Stimulated activated CD4-positive, alpha-beta T cell treated with anti-CD3 and anti-CD28 coated beads, Interleukin-15, amount 100 ng/mL, for 1 hour (primary cell): ENCODE data around the gene ZNF444.
A peak's percentile ranks its signal among the peaks of the same experiment; 100 is the strongest.
"Not testable (repeated sequence)": the region's sequence is repeated elsewhere in the genome, so short reads cannot be mapped to it uniquely, and the experiment has no call there.

ENCODE experiments used
- DNase-seq, 2 donors: peaks; one replicate each; pipeline ENCODE4 v3.0.0-alpha.2; 2020; ENCODE audit warnings: low read depth in 1 of 2, low spot score in 1 of 2

ZNF444 gene

DNA sequence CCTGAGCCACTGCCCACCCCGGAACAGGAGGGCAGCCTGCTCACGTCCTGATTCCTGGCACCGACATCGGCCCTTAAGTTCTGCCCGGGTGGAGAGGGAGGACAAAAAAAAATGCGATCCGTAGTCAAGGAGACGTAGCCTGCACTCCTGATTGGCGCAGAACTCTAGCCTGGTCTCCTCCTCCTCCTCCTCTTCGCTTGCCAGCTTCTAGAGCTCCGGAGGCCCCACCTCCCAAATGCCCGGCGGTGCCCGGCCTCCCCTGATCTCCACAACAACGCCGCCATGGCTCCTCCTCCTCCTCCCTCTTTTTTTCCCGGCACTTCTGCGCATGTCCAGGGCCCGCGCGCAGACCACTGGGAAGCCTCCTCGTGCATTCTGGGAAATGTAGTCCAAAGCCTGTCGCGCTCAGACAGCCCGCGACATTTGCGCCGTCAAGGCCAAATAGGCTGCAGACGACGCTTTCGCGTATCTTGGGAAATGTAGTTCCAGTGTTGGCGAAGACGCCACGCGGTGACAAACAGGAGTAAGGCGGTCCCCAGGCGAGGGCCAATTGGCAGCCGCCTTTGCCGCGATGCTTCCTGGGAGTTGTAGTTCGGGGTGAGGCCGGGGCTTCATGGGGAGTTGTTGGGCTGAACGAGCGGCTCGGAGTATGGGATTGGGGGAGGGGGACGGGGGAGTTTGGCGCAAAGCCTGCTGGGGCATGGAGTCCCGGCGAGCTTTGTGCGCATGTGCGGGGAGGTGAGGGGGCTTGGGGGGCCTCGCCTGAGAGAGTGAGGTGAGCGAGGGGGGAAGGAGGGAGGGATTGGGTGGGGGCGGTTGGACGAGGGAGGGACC, at the start of gene ZNF444:
Gene ZNF444, plus strand, starts transcription at position 705 of the 834 bp plus-strand sequence. CDS start 5,625 bp downstream, outside the sequence.
- DNase-seq: peak; percentile 96 to 98

DNA sequence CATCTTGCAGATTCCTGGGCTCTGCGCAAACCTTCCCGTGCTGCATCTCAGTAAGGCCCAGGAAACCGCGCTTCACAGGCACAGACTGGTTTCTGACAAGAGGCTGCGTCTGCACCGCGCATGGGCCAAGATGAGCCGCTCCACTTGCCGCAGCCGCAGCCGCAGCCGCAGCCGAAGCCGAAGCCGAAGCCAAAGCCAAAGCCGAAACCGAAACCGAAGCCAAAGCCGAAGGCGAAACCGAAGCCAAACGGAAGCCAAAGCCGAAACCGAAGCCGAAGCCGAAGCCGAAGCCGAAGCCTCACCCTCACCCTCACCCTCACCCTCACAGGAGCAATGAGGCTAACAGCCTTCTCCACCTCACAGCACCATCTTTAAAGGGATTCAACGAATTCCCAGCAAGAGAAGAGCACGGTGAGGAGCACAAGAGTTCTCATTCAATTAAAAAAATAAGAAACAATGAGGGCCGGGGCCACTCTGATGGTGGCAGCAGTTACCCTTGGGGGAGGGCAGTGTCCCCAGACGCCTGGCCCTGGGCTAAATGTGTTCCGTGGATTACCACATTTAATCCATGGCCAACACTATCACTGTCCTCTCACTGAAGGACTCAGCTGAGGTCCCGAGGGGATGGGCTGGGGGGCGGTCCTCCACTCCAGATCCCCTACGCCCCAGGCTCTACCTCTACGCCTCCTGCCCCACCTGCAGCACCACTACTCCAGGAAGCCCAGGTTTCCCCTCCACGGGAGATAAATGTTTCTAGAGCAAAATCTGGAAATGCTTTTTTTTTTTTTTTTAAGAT, 49.1 kb upstream of the ZNF444 start:
- DNase-seq: no peak

DNA sequence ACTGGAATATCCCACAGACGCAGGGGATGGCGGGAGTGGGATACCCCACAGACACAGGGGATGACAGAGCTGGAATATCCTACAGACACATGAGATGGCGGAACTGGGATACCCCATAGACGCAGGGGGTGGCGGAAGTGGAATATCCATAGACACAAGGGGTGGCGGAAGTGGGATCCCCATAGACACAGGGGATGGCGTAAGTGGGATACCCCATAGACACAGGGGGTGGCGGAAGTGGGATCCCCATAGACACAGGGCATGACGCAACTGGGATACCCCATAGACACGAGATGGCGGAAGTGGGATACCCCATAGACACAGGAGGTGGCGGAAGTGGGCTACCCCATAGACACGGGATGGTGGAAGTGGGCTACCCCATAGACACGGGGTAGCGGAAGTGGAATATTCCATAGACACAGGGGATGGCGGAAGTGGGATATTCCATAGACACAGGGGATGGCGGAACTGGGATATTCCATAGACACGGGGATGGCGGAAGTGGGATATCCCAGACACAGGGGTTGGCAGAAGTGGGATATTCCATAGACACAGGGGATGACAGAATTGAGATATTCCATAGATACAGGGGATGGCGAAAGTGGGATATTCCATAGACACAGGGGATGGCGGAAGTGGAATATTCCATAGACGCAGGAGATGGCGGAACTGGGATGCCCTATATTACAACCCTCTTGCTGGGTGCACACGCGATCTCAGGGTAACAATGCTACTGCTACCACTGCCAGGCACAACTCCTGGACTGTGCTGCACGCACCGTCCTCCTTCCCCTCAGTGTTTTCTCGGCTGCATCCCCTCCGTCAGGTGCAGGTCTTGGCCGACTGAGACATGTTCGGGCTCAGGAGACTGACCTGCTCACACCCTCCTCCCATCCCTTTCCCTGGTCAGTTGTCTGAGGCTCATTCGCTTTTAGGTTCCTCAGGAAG, 48.1 kb upstream of the ZNF444 start:
- no peak for DNase-seq

DNA sequence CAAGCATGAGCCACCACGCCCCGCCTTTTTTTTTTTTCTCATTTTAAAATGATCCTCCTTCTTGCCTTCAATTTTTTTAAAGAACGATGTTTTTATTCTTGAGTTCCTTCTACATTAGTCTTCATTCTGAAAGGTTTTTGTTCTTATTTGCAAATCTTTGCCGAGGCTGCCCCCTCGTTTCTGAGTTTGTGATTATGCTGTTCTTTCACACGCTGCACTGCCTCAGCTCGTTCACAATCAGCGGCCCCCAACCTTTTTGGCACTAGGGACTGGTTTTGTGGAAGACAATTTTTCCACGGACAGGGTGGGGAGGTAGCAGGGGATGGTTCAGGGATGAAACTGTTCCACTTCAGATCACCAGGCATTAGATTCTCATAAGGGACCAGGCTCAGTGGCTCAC, 46.6 kb upstream of the ZNF444 start:
- no peak for DNase-seq

DNA sequence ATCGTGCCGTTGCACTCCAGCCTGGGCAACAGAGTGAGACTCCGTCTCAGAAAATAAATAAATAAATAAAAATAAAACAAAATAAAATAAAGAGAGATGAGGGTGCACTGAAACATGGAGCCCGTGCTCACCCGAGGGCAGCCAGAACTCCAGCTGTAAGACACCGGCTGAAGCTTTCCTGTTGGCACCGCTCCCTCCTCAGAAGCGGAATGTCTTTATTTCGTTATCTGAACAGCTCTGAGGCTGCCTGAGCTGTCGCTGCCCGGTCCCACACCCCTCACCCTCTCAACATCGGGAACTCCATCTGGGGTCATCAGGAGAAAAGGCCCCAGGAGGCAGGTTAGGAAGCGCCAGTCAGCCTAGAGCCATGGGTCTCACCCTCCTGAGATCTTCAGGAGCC, 44.4 kb upstream of the ZNF444 start:
- DNase-seq: no peak

DNA sequence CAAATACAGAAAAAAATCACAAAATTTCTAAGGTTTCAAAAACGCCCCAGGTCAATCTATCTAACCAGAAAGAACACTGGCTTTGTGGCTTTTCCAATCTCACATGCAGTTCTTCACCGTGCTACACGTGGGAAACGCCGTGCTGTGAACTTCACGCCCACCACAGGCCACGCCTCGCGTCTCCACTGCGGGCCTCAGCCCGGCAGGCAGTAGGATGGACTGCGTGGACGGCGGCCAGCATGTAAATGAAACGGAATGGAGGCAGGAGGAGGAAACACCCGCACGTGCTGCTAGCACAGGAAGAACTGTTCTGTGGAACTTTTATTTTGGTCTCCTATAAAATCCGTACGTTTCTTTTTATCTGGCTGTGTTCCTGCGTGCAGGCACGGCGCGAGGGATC, 43.8 kb upstream of the ZNF444 start:
- DNase-seq: no peak

DNA sequence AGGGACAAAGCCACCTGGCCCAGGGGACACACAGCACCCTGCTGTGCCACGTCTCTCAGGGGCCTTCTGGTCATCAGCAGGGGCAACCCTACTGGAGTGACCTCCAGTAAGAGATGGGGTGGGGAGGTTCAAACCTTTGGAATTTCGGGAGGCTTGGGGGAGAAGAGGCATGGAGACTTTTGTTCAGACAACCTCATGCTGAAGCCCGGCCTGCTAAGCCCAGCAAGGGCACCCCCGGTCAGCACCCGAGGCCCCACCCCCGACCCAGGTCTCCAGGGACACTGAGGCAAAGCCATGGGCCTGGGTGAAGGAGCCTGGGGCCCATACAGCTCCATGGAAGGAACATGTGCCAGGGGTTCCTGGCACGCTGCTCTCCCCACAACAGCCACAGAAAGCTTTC, 43.3 kb upstream of the ZNF444 start:
- no peak for DNase-seq

DNA sequence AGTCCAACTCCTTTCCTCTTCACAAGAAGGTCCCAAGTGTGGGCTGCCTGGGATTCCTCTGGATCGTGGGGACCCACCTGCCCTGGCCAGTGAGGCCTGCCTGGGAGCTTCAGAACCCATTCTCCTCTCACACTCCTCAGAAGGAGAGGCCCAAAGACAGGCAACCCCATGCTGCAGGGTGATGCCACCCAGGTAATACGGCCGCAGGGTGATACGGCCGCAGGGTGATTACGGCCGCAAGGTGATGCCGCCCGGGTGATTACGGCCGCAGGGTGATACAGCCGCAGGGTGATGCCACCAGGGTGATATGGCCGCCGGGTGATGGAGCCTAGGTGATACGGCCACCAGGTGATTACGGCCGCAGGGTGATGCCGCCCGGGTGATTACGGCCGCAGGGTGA, 42.9 kb upstream of the ZNF444 start:
- not testable (repeated sequence) for DNase-seq

DNA sequence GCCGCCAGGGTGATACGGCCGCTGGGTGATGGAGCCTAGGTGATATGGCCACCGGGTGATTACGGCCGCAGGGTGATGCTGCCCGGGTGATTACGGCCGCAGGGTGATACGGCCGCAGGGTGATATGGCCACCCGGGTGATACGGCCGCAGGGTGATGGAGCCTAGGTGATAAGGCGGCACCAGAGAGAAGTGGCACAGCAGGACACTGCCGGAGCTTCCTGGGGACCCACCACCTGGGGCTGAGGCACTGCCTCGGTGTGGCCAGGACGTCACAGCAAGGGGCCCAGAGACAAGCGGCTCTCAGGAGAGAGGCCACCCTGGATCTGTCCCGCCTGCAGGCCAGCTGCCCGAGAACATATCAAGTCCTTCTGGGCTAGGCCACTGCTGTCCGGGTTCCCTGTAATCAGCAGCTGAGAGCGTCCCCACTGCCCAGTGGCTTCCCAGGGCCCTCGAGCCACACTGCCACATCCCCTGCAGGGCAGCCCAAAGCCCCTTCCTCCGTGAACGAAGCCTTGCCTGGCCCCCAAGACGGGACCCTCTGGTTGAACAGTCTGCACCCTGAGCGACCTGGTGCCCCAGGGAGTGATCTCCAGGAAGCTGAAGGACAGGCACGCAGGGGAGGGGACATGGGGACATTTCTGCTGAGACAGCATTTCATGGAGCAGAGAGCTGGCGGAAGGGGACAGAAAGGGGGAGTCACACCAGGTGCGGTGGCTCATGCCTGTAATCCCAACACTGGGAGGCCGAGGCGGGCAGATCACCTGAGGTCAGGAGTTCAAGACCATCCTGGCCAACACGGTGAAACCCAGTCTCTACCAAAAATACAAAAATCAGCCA, 42.1 kb upstream of the ZNF444 start:
- no peak for DNase-seq

DNA sequence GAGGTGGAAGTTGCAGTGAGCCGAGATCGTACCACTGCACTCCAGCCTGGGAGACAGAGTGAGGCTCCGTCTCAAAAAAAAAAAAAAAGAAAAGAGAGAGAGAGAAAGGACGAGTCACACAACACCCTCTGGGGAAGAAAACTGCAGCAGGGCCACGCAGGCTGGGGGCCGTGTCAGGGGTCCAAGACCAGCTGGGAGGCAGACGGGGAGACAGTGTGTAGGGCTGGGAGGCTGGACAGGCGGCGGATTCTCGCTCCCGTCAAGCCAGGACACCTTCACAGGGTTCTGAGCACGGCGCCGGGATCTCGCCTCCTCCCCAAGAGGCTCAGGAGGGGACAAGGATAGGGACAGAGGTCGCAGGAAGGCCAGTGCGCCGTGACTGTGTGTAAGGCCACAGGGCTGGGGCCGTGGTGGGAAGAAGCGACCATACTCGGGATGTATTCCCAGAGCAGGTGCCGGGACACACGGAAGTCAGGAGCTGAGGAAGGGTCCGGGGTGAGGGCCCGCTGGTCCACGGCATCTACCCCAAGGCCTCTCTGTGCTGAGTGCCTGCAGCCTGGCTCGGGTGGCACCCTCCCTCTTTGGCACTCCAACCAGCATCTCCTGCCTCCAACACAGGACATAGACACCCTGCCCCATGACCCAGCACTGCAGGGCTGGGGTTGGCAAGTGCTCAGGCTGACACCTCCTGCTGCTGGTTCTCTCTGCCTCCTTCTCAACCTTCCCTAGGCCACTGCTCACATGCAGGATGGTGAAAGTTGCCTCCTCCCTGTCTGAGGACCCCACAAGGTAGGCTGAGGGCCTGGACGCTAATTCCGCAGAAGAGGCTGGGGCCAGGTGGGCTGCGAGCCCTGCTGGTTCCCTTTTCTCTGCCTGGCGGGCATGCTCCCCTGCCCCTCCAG, 41.2 kb upstream of the ZNF444 start:
- no peak for DNase-seq

DNA sequence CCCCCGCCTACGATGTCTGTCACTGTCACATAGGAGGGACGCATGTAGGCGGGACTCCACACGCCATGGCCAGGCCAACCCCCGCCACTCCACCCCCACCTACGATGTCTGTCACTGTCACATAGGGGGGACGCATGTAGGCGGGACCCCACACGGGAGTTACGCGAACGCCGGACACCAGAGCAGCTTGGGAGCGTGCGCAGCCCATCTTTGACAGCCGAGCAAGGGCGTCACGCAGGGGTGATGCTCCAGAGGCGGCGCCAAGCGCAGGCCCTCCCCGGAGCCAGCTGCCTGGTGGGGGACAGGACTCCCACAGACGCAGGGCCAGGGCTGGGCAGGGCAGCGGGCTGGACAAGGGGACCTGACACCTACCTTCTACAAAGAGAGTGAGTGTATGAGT, 40.0 kb upstream of the ZNF444 start:
- no peak for DNase-seq

DNA sequence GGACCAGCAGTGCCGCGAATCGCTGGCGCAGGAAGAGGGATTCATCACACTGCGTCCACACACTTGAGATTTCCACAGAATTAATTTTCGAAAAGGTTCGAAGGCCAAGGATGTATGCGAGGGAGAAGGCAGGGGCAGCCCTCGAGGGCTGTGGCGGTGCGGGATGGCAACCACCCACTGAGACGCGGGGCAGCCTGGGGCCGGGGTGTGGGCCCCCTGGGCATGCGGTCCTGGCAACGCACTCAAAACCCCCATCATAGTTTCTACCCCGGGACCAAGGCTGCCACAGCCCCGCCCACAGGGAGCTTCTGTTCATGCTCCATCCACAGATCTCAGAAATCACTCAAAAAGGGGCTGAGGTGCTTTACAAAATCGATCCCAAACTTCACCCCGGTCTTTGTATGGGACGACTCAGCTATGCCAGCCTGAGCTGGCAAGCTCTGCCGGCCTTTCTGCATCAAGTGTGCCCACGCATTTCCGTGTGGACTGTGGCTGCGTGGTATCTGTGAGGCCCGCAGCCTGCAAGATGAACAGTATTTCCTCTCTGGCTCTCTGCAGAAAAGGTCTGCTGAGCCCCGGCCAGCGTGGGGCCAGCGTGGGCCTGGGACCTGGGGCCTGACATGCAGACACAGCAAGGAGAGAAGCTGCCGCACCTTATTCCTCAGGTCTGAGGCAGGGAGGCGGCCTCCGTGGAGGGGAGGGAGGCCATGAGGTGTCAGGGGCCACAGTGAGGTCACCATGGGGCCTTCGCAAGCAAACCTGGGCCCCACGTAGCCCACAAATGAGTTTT, 39.1 kb upstream of the ZNF444 start:
- DNase-seq: no peak

DNA sequence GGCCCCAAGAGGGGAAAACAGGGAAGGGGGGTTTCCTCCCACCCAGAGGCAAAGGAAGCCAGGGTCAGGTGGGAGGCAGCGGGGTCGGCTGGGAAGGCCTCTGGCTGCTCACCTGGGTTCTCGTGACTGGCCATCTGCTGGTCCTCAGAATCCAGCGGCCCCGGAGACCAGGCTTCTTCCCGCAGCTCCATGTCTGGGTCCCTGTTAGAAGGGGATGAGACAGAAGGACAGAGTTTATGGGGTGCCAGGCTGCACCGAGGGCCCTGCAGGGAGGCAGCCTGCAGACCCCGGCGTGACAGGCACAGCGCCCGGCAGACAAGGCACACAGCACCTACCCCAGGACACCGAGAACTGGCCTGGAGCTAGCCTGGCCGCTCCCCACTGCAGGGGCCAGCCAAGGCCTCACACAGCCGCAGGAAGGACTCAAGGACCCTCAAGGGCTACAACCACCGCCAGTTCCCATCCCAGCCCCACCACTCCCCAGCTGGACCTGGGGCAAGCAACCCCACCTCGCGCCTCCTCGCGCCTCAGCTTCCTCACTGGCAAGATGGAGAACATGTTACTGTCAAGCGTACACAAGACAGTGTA, 38.0 kb upstream of the ZNF444 start:
- DNase-seq: no peak

DNA sequence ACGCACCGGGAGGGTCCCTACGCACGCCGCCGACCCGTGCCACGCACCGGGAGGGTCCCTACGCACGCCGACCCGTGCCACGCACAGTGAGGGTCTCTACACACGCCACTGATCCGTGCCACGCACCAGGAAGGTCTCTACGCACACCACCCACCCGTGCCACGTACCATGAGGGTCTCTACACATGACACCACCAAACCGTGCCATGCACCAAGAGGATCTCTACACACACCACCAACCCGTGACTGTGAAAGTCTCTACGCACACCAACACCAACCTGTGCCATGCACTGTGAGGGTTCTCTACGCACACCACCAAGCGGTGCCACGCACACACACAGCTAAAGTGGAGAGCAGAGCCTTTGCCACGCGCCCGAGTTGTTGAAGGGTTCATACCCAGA, 36.7 kb upstream of the ZNF444 start:
- DNase-seq: no peak

DNA sequence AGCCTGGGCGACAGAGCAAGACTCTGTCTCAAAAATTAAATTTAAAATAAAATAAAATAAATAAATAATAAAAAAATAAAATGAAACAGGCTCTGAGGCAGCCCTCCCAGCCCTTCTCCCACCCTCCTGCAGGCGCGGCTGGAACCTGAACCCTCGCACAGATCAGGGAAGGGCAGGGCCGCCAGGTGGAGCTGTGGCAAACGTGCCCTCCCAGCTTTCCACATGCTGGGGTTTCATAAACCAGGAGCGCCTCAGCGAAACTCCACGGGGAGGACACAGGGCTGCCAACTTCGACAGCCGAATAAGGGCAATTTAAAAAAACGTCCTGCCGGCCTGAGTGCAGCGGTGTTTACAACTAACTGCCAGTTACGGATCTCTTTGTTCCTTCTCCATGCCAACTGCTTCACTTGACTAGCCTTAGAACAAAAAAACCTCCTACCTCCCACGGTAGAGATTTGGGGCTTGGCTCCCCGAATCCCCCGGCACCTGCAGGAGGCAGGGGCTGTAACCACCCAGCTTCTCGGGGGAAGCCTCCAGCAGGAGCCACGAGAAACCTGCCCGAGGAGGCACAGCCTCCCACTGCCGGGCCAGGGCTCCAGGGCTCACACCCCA, 35.9 kb upstream of the ZNF444 start:
- peak in 1 of 2 donors; percentile 38 for DNase-seq

DNA sequence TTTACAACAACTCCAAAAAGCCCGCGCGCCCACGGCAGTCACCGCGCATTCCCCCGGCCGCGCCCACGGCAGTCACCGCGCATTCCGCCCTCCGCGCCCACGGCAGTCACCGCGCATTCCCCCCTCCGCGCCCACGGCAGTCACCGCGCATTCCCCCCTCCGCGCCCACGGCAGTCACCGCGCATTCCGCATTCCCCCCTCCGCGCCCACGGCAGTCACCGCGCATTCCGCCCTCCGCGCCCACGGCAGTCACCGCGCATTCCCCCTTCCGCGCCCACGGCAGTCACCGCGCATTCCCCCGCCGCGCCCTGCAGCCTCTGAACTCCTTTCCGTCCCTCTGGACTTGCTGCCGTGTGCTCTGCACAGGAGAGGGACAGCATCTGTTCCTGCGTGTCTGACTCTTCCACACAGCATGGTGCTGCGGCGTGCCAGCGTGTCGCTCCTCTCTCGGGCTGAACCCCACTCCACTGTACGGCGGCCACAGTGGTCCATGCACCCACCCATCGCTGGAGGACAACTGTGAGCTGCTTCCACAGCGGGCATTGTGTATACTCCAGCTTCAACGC, 35.2 kb upstream of the ZNF444 start:
- DNase-seq: not testable (repeated sequence)

DNA sequence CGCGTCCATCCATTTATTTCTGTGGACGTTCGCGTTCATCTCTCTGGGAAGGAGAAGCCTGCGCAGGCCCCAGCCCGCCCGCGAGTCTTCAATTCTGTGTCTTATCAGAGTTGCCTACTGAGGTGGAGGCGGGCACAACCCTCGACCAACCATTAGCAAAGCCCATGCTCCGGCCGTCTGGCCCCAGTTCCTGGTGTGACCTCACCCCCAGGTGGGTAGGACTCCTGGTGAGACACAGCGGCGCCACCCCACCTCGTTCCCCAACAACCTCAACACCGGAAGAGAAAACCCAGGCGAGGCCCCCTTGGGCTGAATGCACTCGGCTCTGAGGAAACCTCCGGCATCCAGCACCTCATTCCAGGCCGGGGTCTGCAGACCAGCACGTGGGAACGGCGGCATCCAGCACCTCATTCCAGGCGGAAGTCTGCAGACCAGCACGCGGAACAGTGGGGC, 34.7 kb upstream of the ZNF444 start:
- DNase-seq: no peak
